ENCODE data around the gene NEUROD4.

NEUROD4 gene

DNA sequence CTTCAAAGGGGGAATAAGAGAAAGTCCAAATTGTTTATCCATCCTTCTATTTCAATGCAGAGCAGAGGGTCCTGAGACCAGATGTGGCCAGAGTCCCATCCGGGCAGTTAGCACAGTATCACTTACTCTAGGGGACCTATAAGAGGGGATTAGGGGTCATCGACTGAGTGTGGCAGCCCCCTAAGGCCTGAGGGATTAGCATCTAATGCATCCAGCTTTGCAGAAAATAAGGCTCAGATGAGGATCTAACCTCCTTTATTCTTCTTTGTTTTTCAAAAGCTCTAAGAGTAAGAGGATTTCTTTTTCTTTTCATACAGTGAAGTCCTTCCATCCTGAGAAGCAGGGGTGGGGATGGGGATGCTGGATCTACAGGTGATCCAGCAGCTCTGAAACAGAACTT lies 43.5 kb downstream of the NEUROD4 start:
- no peak for DNase-seq

DNA sequence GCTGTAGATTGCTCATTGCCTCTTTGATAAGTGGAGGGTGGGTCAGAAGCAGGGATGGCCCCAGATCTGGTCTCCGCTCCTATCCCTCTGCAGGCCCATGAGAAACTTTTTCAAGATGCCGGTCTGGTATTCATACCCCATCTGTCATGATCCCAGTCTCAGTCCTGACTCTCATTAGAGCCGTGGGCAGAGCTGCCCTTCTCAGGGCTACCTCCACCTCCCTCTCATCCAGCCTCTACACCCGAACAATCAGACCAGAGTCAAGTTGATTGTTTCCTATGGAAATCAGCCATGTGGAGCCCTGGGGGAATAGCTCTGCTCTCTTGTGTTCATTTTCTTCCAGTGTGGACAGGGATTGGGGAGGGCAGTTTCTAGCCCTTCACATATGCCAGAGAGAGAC lies 45.8 kb downstream of the NEUROD4 start:
- no peak for DNase-seq

DNA sequence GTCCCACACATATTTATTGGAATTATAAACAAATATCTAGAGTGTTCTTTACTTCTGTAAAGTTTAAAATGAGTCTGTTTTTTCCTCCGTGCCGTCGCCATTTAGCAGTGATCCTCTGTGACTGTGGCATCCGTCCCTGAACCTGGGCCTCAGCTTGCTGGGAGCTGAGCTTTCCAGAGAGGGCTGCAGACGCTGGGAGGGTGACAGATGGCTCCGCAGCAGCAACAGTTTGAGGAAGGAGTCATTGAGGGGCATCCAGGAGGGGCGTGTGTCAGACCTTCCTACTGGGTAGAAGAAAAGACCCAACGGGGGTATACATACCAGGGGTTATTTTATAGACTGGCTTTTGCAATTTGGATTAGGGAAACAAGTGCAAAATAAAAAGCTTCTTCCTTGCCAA lies 47.9 kb downstream of the NEUROD4 start:
- no peak for DNase-seq

DNA sequence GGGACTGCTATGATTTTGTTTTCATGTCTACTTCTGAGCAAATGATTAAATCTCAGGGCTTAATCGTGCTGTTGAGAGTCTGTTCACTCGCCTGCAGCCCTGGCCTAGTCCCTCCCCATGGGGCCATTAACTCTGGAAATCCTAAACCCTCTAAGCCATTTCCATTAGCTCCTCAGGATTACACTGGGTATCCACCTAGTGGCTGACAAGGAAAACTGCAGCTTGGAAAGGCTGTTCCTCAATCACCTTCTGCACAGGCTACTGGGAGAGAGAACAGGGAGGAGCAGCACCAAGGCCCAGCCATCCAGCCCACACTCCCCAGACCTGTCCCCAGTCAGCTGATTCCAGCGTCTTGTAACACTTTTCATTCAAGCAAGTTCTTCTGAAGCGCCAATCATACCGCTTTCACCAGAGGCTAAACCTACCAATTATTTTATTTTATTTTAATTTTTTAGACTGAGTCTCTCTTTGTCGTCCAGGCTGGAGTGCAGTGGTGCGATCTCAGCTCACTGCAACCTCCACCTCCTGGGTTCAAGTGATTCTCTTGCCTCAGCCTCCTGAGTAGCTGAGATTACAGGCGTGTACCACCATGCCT lies 48.7 kb downstream of the NEUROD4 start:
- peak; percentile 58 for DNase-seq

DNA sequence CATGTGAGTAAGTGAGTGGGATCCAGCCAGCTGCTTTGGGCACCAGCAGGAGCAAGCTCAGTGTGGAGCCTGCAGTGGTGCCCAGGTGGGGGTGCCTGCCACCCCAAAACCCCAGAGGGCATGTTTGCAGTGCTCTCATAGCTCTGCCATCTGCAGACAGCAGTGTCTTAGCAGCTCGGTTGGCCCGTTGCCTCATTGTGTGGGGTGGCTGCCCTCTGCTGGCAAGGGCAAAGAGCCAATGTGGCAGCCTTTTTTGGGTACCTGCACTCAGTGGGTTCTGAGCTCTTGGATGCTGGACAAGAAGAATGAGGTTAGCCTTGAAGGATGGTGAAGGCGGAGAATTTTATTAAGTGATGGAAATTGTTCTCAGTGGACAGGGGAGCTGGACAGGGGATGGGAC lies 52.3 kb downstream of the NEUROD4 start:
- peak; percentile 12 for DNase-seq

DNA sequence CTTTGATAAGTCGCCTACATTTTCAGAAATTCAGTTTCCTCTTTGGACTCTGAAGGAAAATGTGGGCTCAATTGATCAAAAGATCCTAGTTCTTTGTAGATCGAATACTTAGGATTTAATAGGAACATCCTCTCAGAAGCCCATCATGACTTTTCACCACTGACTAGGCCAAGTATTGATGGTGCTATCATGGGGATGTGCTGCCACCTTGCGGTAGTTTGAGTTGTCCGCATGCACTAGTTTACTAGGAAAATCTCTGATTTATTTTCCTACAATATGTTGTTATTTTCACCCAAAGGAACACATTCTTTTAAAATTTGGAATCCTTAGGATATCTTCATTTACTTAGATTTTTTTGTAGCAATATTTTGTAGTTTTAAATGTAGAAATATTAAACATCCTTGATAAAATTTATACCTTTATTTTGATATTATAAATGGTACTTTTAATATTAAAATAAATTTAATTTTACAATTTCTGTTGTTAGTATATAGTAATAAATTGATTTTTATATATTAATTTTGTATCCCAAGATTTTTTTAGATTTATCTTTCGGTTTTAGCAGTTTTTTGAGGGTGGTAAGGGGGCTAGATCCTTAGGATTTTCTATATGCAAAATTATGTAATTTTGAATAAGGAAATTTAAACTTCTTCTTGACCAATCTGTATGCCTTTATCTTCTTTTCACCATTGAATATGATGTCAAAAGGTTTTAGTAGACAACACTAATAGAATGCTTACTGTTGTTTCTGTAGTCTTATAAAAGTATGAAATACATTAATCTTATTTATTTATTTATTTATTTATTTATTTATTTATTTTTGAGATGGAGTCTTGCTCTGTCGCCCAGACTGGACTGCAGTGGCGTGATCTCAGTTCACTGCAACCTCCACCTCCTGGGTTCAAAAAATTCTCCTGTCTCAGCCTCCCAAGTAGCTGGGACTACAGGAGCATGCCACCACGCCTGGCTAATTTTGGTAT lies 53.6 kb downstream of the NEUROD4 start:
- peak; percentile 71 for DNase-seq

DNA sequence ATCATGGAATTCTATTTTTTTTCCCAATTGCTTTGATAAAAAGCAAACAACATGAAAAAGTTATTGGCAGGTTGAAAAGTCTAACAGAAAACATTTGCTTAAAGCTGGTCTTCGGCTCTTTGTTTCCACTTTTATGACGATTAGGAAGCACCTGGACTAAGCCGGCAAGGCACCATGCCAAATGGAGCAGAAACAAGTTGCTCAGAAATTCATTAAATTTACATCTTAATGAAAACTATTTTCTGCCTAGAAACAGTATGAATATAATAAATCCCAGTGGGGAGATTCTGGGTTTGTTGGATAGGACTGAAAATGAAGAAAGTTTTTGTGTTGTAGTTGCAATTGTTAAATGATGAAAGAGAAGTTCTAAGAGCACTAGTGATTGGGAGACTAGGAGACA lies 55.0 kb downstream of the NEUROD4 start:
- DNase-seq: no peak
